Coronary artery (tissue), 2 donors: Measurements from ENCODE around the gene PREX1.
A peak's percentile ranks its signal among the peaks of the same experiment; 100 is the strongest.

Source experiments
- DNase-seq: peaks from one replicate; pipeline ENCODE4 v3.0.0-alpha.2; 2017; ENCODE audit warnings: low spot score
- H3K27ac ChIP-seq, 2 donors: fragments of 200-600 bp; sonication (generic); one replicate each; pipeline ENCODE4 v1.5.1; 2016 to 2019
- H3K4me3 ChIP-seq: fragments of 200-600 bp; sonication (generic); 2 replicates; pipeline ENCODE4 v1.5.1; 2016; ENCODE audit warnings: mild to moderate bottlenecking, moderate library complexity
- CTCF ChIP-seq: fragments of 200-600 bp; sonication (generic); IDR thresholded peaks from one replicate; pipeline ENCODE4 v1.5.1; 2019; ENCODE audit warnings: antibody characterized with exemption

PREX1 gene

GRCh38 chr20:48722737-48723191, 105.0 kb downstream of the PREX1 start:
- DNase-seq = peak; percentile 93
- no peak for TF ChIP-seq CTCF
- Histone ChIP-seq H3K4me3 (peak overlapping the region; percentile 58), H3K27ac (peak overlapping the region; percentile 94 to 95)

- Histone ChIP-seq H3K27ac (peak overlapping the region; percentile 94 to 95), H3K4me3 (peak overlapping the region; percentile 58)
- TF ChIP-seq CTCF = no peak
- peak; percentile 84 for DNase-seq
Measured at GRCh38 chr20:48722002-48722731, 105.6 kb downstream of the PREX1 start.

GRCh38 chr20:48721324-48722001, 106.3 kb downstream of the PREX1 start:
- TF ChIP-seq CTCF = no peak
- DNase-seq = no peak
- peak overlapping the region; percentile 94 to 95 for H3K27ac ChIP-seq
- no peak overlapping the region for H3K4me3 ChIP-seq

GRCh38 chr20:48720256-48720985, 107.4 kb downstream of the PREX1 start:
- Histone ChIP-seq H3K27ac (peak overlapping the region; percentile 94 to 95), H3K4me3 (no peak overlapping the region)
- DNase-seq = peak; percentile 73
- no peak for TF ChIP-seq CTCF

- DNase-seq = no peak
- Histone ChIP-seq H3K27ac (peak overlapping the region; percentile 94 to 95), H3K4me3 (no peak overlapping the region)
- no peak for TF ChIP-seq CTCF
Measured at GRCh38 chr20:48719598-48720255, 108.1 kb downstream of the PREX1 start.

GRCh38 chr20:48718786-48719578, 108.8 kb downstream of the PREX1 start:
- TF ChIP-seq CTCF = no peak
- DNase-seq = no peak
- Histone ChIP-seq H3K4me3 (no peak overlapping the region), H3K27ac (peak overlapping the region; percentile 94 to 95)
